H1 (cell line): ENCODE measurements around the gene RELN. TPM values are rescaled to one million over a fixed set of nuclear protein-coding genes. Genes with fewer than 3 reads are reported as not detected.

ENCODE experiments used
- CTCF ChIA-PET: fragments of 300-600 bp; sonication (Branson Sonifier 250); formaldehyde crosslinking; loops from one replicate; lab custom pipeline; 2021; ENCODE audit not compliant: partially characterized antibody; lab: Charles Lee
- POLR2A ChIA-PET: fragments of 300-600 bp; sonication (Branson Sonifier 250); formaldehyde crosslinking; loops from one replicate; lab custom pipeline; 2021; ENCODE audit warnings: inconsistent platforms; ENCODE audit not compliant: partially characterized antibody; lab: Charles Lee
- DNase-seq, 2 experiments: peaks; one replicate each; pipeline versions ENCODE4 v3.0.0 to v3.0.0-alpha.2; 2010 to 2022; ENCODE audit warnings: low spot score in 2 of 2, low read depth in 1 of 2, mixed read lengths in 1 of 2
- FAIRE-seq: peaks from 2 replicates; lab custom pipeline; 2011; peaks lifted over from hg19 to GRCh38; lab: Jason Lieb, UNC
- H2AFZ ChIP-seq: 2 replicates; pipeline ENCODE4 v1.8.1; 2012; ENCODE audit warnings: low read length, inconsistent platforms
- H2AK5ac ChIP-seq: 2 replicates; pipeline ENCODE4 v1.6.1; 2013; ENCODE audit warnings: low read depth, low read length
- H2BK120ac ChIP-seq: replicated peaks from 2 replicates; pipeline ENCODE3; 2013; ENCODE audit warnings: low read depth, low read length, inconsistent platforms
- H2BK12ac ChIP-seq: 2 replicates; pipeline ENCODE4 v1.6.1; 2013; ENCODE audit warnings: low read depth, low read length
- H2BK15ac ChIP-seq: 2 replicates; pipeline ENCODE4 v1.6.1; 2013; ENCODE audit warnings: low read length
- H2BK20ac ChIP-seq: 2 replicates; pipeline ENCODE4 v1.6.1; 2013; ENCODE audit warnings: low read length
- H2BK5ac ChIP-seq: 2 replicates; pipeline ENCODE4 v1.6.1; 2013; ENCODE audit warnings: low read depth, low read length
- H3K14ac ChIP-seq: 2 replicates; pipeline ENCODE4 v1.6.1; 2013; ENCODE audit warnings: inconsistent platforms; ENCODE audit not compliant: insufficient read length
- H3K18ac ChIP-seq: 2 replicates; pipeline ENCODE4 v1.6.1; 2013; ENCODE audit warnings: low read length; ENCODE audit errors: extremely low read depth
- H3K23ac ChIP-seq: 2 replicates; pipeline ENCODE4 v1.6.1; 2013; ENCODE audit warnings: inconsistent platforms; ENCODE audit not compliant: insufficient read length
- H3K23me2 ChIP-seq: 2 replicates; pipeline ENCODE4 v1.6.1; 2013; ENCODE audit warnings: low read depth, low read length
- H3K27ac ChIP-seq: 2 replicates; pipeline ENCODE4 v1.6.1; 2011; ENCODE audit warnings: low read depth, low read length, inconsistent platforms
- H3K27me3 ChIP-seq, 4 experiments: replicated peaks in 1 of 4; 1 replicate in 1 of 4; 2 replicates in 3 of 4; pipeline versions ENCODE4 v1.6.1 to v1.8.1; 2011 to 2013; ENCODE audit warnings: low read length in 3 of 4, mild to moderate bottlenecking in 3 of 4, inconsistent platforms in 2 of 4, mixed read lengths in 2 of 4, moderate library complexity in 1 of 4; ENCODE audit not compliant: control insufficient read depth in 3 of 4, insufficient read depth in 3 of 4; ENCODE audit errors: extremely low read depth in 1 of 4
- H3K36me3 ChIP-seq, 4 experiments: 2 replicates each; pipeline versions ENCODE4 v1.6.1 to v1.8.1; 2011 to 2013; ENCODE audit warnings: mild to moderate bottlenecking in 4 of 4, low read length in 3 of 4, moderate library complexity in 2 of 4, control low read depth in 1 of 4, inconsistent platforms in 1 of 4; ENCODE audit not compliant: insufficient read depth in 4 of 4, control insufficient read depth in 2 of 4
- H3K4ac ChIP-seq: replicated peaks from 2 replicates; pipeline ENCODE3; 2013; ENCODE audit warnings: low read length, low read depth, mixed read lengths, inconsistent platforms; ENCODE audit not compliant: insufficient read length
- H3K4me1 ChIP-seq, 4 experiments: replicated peaks in 1 of 4; 1 replicate in 1 of 4; 2 replicates in 3 of 4; pipeline versions ENCODE4 v1.6.1 to v1.8.1; 2011 to 2013; ENCODE audit warnings: low read length in 3 of 4, inconsistent platforms in 2 of 4, mixed read lengths in 1 of 4; ENCODE audit not compliant: insufficient read depth in 4 of 4, control insufficient read depth in 3 of 4
- H3K4me2 ChIP-seq, 2 experiments: 2 replicates each; pipeline versions ENCODE4 v1.6.1 to v1.8.1; 2011 to 2013; ENCODE audit warnings: low read depth in 2 of 2, low read length in 2 of 2, control low read depth in 1 of 2, inconsistent platforms in 1 of 2, mild to moderate bottlenecking in 1 of 2; ENCODE audit not compliant: insufficient read depth in 1 of 2
- H3K4me3 ChIP-seq, 4 experiments: fragments of 200-600, 300-600 bp in 1 of 4; sonication (generic), shearing (Covaris generic), sonication (Bioruptor Twin) in 1 of 4; 2 replicates each; pipeline versions ENCODE4 v1.5.1 to v1.8.1; 2011 to 2016; ENCODE audit warnings: low read length in 4 of 4, low read depth in 3 of 4, control low read depth in 2 of 4, inconsistent platforms in 2 of 4, mild to moderate bottlenecking in 2 of 4, mixed read lengths in 1 of 4, moderate library complexity in 1 of 4; ENCODE audit not compliant: insufficient read depth in 2 of 4; ENCODE audit errors: extremely low read depth in 1 of 4
- H3K56ac ChIP-seq: replicated peaks from 2 replicates; pipeline ENCODE3; 2013; ENCODE audit warnings: low read depth, mild to moderate bottlenecking, mixed read lengths, low read length, inconsistent platforms; ENCODE audit not compliant: insufficient read length
- H3K79me1 ChIP-seq: 2 replicates; pipeline ENCODE4 v1.6.1; 2013; ENCODE audit warnings: low read depth, low read length, control low read depth
- H3K79me2 ChIP-seq, 2 experiments: 2 replicates each; pipeline versions ENCODE4 v1.6.1 to v1.8.1; 2012 to 2013; ENCODE audit warnings: low read length in 2 of 2, mild to moderate bottlenecking in 2 of 2, inconsistent platforms in 1 of 2; ENCODE audit not compliant: insufficient read depth in 2 of 2, control insufficient read depth in 1 of 2
- H3K9ac ChIP-seq, 4 experiments: replicated peaks in 1 of 4; 1 replicate in 1 of 4; 2 replicates in 3 of 4; pipeline versions ENCODE4 v1.6.1 to v1.8.1; 2011 to 2013; ENCODE audit warnings: low read depth in 3 of 4, low read length in 3 of 4, control low read depth in 2 of 4, mild to moderate bottlenecking in 2 of 4, moderate library complexity in 2 of 4, inconsistent platforms in 1 of 4; ENCODE audit errors: extremely low read depth in 1 of 4
- H3K9me3 ChIP-seq, 2 experiments: 2 replicates each; pipeline versions ENCODE4 v1.6.1 to v1.8.1; 2012 to 2013; ENCODE audit warnings: mild to moderate bottlenecking in 2 of 2, moderate library complexity in 2 of 2, control low read depth in 1 of 2, inconsistent platforms in 1 of 2, low read depth in 1 of 2, low read length in 1 of 2, mixed read lengths in 1 of 2; ENCODE audit not compliant: insufficient read depth in 2 of 2
- H4K20me1 ChIP-seq, 2 experiments: replicated peaks in 1 of 2; 2 replicates each; pipeline versions ENCODE3 to v1.8.1; 2011 to 2013; ENCODE audit warnings: inconsistent platforms in 2 of 2, low read length in 2 of 2, mild to moderate bottlenecking in 1 of 2; ENCODE audit not compliant: insufficient read depth in 2 of 2, control insufficient read depth in 1 of 2
- H4K5ac ChIP-seq: 2 replicates; pipeline ENCODE4 v1.6.1; 2013; ENCODE audit warnings: low read length, low read depth, mixed read lengths, inconsistent platforms; ENCODE audit not compliant: insufficient read length
- H4K8ac ChIP-seq: 2 replicates; pipeline ENCODE4 v1.8.0; 2013; ENCODE audit warnings: mild to moderate bottlenecking, moderate library complexity, low read length, inconsistent platforms; ENCODE audit not compliant: insufficient read depth; ENCODE audit errors: extremely low read depth
- H4K91ac ChIP-seq: replicated peaks from 2 replicates; pipeline ENCODE3; 2013; ENCODE audit warnings: low read length, mixed read lengths, inconsistent platforms; ENCODE audit not compliant: insufficient read length
- CREB1 ChIP-seq: IDR thresholded peaks from 2 replicates; pipeline ENCODE4 v1.6.1; 2012; ENCODE audit warnings: inconsistent platforms
- FOSL1 ChIP-seq: IDR thresholded peaks from 2 replicates; pipeline ENCODE4 v1.6.1; 2011; ENCODE audit warnings: mild to moderate bottlenecking, low read depth, low read length, moderate library complexity; ENCODE audit not compliant: insufficient read depth
- KDM1A ChIP-seq: fragments of 200-600, 300-600 bp; sonication (generic); IDR thresholded peaks from 2 replicates; pipeline ENCODE4 v1.7.1; 2016; ENCODE audit warnings: mild to moderate bottlenecking, low read length, borderline replicate concordance
- MAFK ChIP-seq: IDR thresholded peaks from 2 replicates; pipeline ENCODE4 v1.6.1; 2012; ENCODE audit warnings: low read depth, mild to moderate bottlenecking, improper control_type of control experiment, low read length
- NANOG ChIP-seq: IDR thresholded peaks from 2 replicates; pipeline ENCODE4 v1.6.1; 2011; ENCODE audit warnings: low read length, low read depth, mild to moderate bottlenecking, inconsistent platforms; ENCODE audit not compliant: insufficient read depth, poor library complexity, severe bottlenecking
- POU5F1 ChIP-seq: IDR thresholded peaks from 2 replicates; pipeline ENCODE4 v1.6.1; 2011; ENCODE audit warnings: low read depth, mild to moderate bottlenecking, low read length, moderate library complexity
- RAD21 ChIP-seq, 2 experiments: IDR thresholded peaks in 1 of 2; conservative IDR thresholded peaks in 1 of 2; 2 replicates each; pipeline ENCODE4 v1.6.1; 2011; ENCODE audit warnings: low read depth in 2 of 2, low read length in 2 of 2, improper control_type of control experiment in 1 of 2, inconsistent platforms in 1 of 2, mild to moderate bottlenecking in 1 of 2, moderate library complexity in 1 of 2
- WGBS, 2 experiments: shearing (Covaris generic) in 1 of 2; methylation state at CpG; one replicate each; pipeline versions ENCODE4 v1.1.6 to v1.1.7; 2013 to 2015; ENCODE audit warnings: low lambda C conversion rate in 2 of 2, mixed read lengths in 2 of 2, inconsistent platforms in 1 of 2, low coverage in 1 of 2, missing lambda C conversion rate in 1 of 2; ENCODE audit not compliant: insufficient replicate concordance in 2 of 2, insufficient coverage in 1 of 2, insufficient read length in 1 of 2; ENCODE audit errors: extremely low coverage in 1 of 2, missing lambda C conversion rate in 1 of 2; 5-methylcytosine and 5-hydroxymethylcytosine counted together
- polyA plus RNA-seq, 7 experiments: library from polyadenylated mRNA; depleted of rRNA in 3 of 7; stranded (reverse) in 5 of 7; unstranded in 2 of 7; fragments of >200 nt in 5 of 7; fragments of 200-250 nt in 2 of 7; gene quantifications; 1 replicate in 5 of 7; 2 replicates in 1 of 7; 4 replicates in 1 of 7; pipeline versions ENCODE4 v1.2.1 to v1.2.3, GENCODE V29; 2011 to 2013; ENCODE audit warnings: missing spikeins in 2 of 7, mixed read lengths in 2 of 7
- total RNA-seq: library from RNA; stranded (reverse); fragmentation: NEBNext Ultra II Directional; extraction: Animal tissue kit (Norgen Biotek cat#: 25700); gene quantifications from 2 replicates; pipeline ENCODE4 v1.2.1, GENCODE V29; 2021
- TF ChIP-seq, protein P1 (sequence below), 3 experiments: IDR thresholded peaks; 1 replicate in 2 of 3; 2 replicates in 1 of 3; pipeline versions ENCODE4 v1.5.1 to v1.6.1; 2011; ENCODE audit warnings: low read length in 3 of 3, mild to moderate bottlenecking in 3 of 3, inconsistent platforms in 2 of 3, low read depth in 1 of 3, moderate library complexity in 1 of 3; ENCODE audit not compliant: insufficient read depth in 1 of 3; ENCODE audit errors: control extremely low read depth in 1 of 3
- TF ChIP-seq, protein P2 (sequence below): IDR thresholded peaks from 2 replicates; pipeline ENCODE4 v1.6.1; 2012; ENCODE audit warnings: low read length, inconsistent platforms

RELN gene
- total and polyA plus RNA-seq, 2 of the 8 experiments (the other 6 are each of a cell fraction or from before 2014, with no cell fraction given), result 0.03 to 0.07 TPM

DNA sequence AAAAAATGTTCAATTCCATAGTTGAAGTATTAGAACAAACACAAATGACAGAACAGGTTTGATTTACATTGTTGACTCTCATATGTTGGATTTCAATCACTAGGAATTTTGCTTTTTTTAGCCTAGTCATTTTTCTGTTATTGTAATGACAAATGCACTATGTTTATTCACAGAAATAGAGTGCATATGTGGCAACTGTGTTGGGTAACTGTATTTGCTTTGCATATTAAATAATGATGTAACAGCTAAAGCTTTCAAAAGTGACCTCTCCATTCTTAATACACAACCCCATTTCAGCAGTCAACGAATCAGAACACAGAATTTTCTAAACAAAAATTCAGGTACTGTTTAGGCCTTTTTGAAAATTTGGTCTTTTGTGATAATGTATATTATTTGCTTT, 489.5 kb downstream of the RELN start:
- no peak overlapping the region for H2AK5ac ChIP-seq
- no peak overlapping the region for H4K5ac ChIP-seq
- H3K79me2 ChIP-seq, result no peaks in the 10 kb centered on the region
- H3K9ac ChIP-seq, result no peak overlapping the region
- H2BK20ac ChIP-seq, result no peak overlapping the region
- no peaks in the 10 kb centered on the region for H3K4me1 ChIP-seq
- TF ChIP-seq, protein P1, sequence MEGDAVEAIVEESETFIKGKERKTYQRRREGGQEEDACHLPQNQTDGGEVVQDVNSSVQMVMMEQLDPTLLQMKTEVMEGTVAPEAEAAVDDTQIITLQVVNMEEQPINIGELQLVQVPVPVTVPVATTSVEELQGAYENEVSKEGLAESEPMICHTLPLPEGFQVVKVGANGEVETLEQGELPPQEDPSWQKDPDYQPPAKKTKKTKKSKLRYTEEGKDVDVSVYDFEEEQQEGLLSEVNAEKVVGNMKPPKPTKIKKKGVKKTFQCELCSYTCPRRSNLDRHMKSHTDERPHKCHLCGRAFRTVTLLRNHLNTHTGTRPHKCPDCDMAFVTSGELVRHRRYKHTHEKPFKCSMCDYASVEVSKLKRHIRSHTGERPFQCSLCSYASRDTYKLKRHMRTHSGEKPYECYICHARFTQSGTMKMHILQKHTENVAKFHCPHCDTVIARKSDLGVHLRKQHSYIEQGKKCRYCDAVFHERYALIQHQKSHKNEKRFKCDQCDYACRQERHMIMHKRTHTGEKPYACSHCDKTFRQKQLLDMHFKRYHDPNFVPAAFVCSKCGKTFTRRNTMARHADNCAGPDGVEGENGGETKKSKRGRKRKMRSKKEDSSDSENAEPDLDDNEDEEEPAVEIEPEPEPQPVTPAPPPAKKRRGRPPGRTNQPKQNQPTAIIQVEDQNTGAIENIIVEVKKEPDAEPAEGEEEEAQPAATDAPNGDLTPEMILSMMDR (IDR thresholded peaks at IDR 0.05; ENCODE audit: control extremely low read depth in 1 of 3, insufficient read depth in 1 of 3, low read depth in 1 of 3, low read length in 3 of 3), result no peak
- TF ChIP-seq POU5F1 (no peak), KDM1A (no peak), RAD21 (IDR thresholded peaks at IDR 0.05 in 1 of 2, conservative IDR thresholded peaks at IDR 0.05 in 1 of 2; ENCODE audit: low read depth in 2 of 2, low read length in 2 of 2) (no peak), MAFK (no peak), NANOG (no peak), CREB1 (no peak), FOSL1 (no peak)
- TF ChIP-seq, protein P2, sequence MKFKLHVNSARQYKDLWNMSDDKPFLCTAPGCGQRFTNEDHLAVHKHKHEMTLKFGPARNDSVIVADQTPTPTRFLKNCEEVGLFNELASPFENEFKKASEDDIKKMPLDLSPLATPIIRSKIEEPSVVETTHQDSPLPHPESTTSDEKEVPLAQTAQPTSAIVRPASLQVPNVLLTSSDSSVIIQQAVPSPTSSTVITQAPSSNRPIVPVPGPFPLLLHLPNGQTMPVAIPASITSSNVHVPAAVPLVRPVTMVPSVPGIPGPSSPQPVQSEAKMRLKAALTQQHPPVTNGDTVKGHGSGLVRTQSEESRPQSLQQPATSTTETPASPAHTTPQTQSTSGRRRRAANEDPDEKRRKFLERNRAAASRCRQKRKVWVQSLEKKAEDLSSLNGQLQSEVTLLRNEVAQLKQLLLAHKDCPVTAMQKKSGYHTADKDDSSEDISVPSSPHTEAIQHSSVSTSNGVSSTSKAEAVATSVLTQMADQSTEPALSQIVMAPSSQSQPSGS, result no peak
- H4K91ac ChIP-seq, result no peak overlapping the region
- no peaks in the 10 kb centered on the region for H3K27me3 ChIP-seq
- H2BK15ac ChIP-seq, result no peak overlapping the region
- H2AFZ ChIP-seq, result no peak overlapping the region
- H3K23ac ChIP-seq, result no peak overlapping the region
- no peak overlapping the region for H4K8ac ChIP-seq
- POLR2A ChIA-PET, result no interaction called here
- H3K79me1 ChIP-seq, result no peaks in the 10 kb centered on the region
- H2BK120ac ChIP-seq, result no peak overlapping the region
- no peak overlapping the region for H3K4me2 ChIP-seq
- FAIRE-seq, result no peak
- H3K18ac ChIP-seq, result no peak overlapping the region
- no peak overlapping the region for H3K4me3 ChIP-seq
- H3K23me2 ChIP-seq, result no peaks in the 10 kb centered on the region
- no peak overlapping the region for H2BK5ac ChIP-seq
- no peaks in the 10 kb centered on the region for H3K36me3 ChIP-seq
- no peaks in the 10 kb centered on the region for H3K9me3 ChIP-seq
- 95% methylated on average over 1 of the region's 1 CpG; no CpG with 5 or more reads in 1 of the 2 experiments for WGBS, 2 experiments
- H2BK12ac ChIP-seq, result no peak overlapping the region
- CTCF ChIA-PET, result no interaction called here
- H3K27ac ChIP-seq, result no peak overlapping the region
- no peak overlapping the region for H3K4ac ChIP-seq
- no peak overlapping the region for H3K14ac ChIP-seq
- no peaks in the 10 kb centered on the region for H4K20me1 ChIP-seq
- no peak overlapping the region for H3K56ac ChIP-seq
- no peak for DNase-seq
